Tibial nerve (tissue), 4 donors: ENCODE measurements around the gene DNAJC16. TPM values are rescaled to one million over a fixed set of nuclear protein-coding genes. Genes with fewer than 3 reads are reported as not detected.

Experiments used
- DNase-seq, 2 donors: peaks; one replicate each; pipeline ENCODE4 v3.0.0-alpha.2; 2019; ENCODE audit warnings: low spot score in 2 of 2
- H3K27ac ChIP-seq, 4 donors: fragments of 200-600 bp; sonication (generic) in 3 of 4; one replicate each; pipeline ENCODE4 v1.5.1; 2017 to 2019; ENCODE audit warnings: mild to moderate bottlenecking in 1 of 4
- H3K27me3 ChIP-seq, 2 donors: fragments of 200-600 bp; sonication (generic) in 1 of 2; one replicate each; pipeline versions ENCODE4 v1.5.1 to v1.6.0; 2017 to 2019
- H3K36me3 ChIP-seq, 3 donors: fragments of 200-600 bp; sonication (generic); one replicate each; pipeline ENCODE4 v1.5.1; 2018 to 2019
- H3K4me1 ChIP-seq, 4 donors: fragments of 200-600 bp; sonication (generic) in 3 of 4; one replicate each; pipeline ENCODE4 v1.5.1; 2017 to 2019
- H3K4me3 ChIP-seq, 4 donors: fragments of 200-600 bp; sonication (generic) in 3 of 4; one replicate each; pipeline ENCODE4 v1.5.1; 2017 to 2019; ENCODE audit warnings: mild to moderate bottlenecking in 1 of 4, moderate library complexity in 1 of 4
- H3K9me3 ChIP-seq, 4 donors: fragments of 200-600 bp; sonication (generic) in 3 of 4; one replicate each; pipeline ENCODE4 v1.5.1; 2017 to 2019
- EP300 ChIP-seq, 2 donors: sonication (generic); formaldehyde crosslinking; IDR thresholded peaks; one replicate each; pipeline ENCODE4 v1.6.1; 2017; ENCODE audit warnings: antibody characterized with exemption in 2 of 2, mild to moderate bottlenecking in 1 of 2
- POLR2A ChIP-seq, 2 donors: fragments of 450-650 bp; IDR thresholded peaks; one replicate each; pipeline ENCODE4 v1.6.1; 2017; ENCODE audit warnings: antibody characterized with exemption in 2 of 2, mild to moderate bottlenecking in 2 of 2, moderate library complexity in 2 of 2
- WGBS, 2 donors: methylation state at CpG; one replicate each; pipeline ENCODE4 v1.1.5; 2018; 5-methylcytosine and 5-hydroxymethylcytosine counted together
- total RNA-seq, 4 donors: library from RNA; depleted of rRNA; stranded (reverse); fragments of >200 nt; gene quantifications; one replicate each; pipeline ENCODE4 v1.1.0, GENCODE V29; 2016
- TF ChIP-seq, protein P1 (sequence below), 5 experiments: fragments of 200-600 bp in 3 of 5; fragments of 450-650 bp in 2 of 5; sonication (generic) in 3 of 5; IDR thresholded peaks; one replicate each; pipeline ENCODE4 v1.5.1; 2016 to 2019; ENCODE audit warnings: antibody characterized with exemption in 5 of 5, mild to moderate bottlenecking in 3 of 5, moderate library complexity in 2 of 5

The DNAJC16 gene
- total RNA-seq, 4 donors from 2014 or later, result 11.4 to 35.0 (median 26.3) TPM

DNA sequence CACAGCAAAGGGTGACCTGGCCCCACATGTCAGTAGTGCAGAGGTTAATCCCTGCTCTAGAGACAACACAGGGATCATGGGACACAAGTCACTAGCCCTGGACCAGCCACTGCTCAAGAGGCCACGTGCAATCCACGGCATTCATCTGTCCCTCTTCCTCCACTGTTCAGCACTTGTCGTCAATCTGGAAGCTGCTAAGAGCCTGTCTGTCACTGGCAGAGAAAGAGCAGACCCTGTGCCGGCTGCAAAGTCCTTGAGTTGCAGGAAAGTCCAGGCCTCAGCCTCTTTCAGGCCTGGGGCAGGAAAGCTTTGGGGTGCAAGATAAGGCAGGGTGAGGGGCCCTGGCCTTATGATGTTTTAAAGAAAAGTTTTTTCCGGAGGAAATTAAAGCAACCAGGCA is 34.1 kb upstream of the DNAJC16 start:
- Histone ChIP-seq H3K27me3 (no peaks in the 10 kb centered on the region), H3K4me1 (no peaks in the 10 kb centered on the region), H3K4me3 (no peak overlapping the region), H3K9me3 (peaks cover 0 to 8% (median 0%) of the 10 kb centered on the region in 4 donors), H3K36me3 (peaks cover 0 to 97% (median 0%) of the 10 kb centered on the region in 3 donors), H3K27ac (no peak overlapping the region)
- no peak for DNase-seq
- TF ChIP-seq EP300 (IDR thresholded peaks at IDR 0.05), result no peak
- no peak for TF ChIP-seq POLR2A (IDR thresholded peaks at IDR 0.05)
- TF ChIP-seq, protein P1, sequence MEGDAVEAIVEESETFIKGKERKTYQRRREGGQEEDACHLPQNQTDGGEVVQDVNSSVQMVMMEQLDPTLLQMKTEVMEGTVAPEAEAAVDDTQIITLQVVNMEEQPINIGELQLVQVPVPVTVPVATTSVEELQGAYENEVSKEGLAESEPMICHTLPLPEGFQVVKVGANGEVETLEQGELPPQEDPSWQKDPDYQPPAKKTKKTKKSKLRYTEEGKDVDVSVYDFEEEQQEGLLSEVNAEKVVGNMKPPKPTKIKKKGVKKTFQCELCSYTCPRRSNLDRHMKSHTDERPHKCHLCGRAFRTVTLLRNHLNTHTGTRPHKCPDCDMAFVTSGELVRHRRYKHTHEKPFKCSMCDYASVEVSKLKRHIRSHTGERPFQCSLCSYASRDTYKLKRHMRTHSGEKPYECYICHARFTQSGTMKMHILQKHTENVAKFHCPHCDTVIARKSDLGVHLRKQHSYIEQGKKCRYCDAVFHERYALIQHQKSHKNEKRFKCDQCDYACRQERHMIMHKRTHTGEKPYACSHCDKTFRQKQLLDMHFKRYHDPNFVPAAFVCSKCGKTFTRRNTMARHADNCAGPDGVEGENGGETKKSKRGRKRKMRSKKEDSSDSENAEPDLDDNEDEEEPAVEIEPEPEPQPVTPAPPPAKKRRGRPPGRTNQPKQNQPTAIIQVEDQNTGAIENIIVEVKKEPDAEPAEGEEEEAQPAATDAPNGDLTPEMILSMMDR (IDR thresholded peaks at IDR 0.05), result no peak
- 77 to 78% methylated on average over 3 to 5 of the region's 5 CpGs for WGBS, 2 donors

DNA sequence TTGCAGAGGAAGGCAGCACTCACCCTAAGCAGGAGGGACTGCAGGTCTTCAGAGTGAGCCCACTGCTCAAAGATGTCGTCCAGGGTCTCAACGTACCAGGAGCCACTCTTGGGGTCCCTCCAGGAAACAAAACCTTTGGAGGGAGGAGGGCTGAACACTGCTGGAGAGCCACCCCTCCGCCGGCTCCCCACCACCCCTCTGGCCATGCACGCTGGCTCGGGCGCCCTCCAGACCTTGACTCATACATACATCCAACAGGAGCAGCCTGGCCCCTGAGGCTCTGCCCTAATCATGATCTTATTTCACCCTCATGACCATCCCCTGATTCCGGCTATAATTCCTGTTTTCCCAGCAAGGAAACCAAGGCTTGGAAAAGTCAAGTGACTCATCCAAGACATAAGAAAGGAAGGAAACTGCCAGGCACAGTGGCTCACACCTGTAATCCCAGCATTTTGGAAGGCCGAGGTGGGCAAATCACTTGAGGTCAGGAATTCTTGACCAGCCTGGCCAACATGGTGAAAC is 32.7 kb upstream of the DNAJC16 start:
- Histone ChIP-seq H3K4me3 (no peak overlapping the region), H3K9me3 (peaks cover 0 to 12% (median 0%) of the 10 kb centered on the region in 4 donors), H3K4me1 (no peaks in the 10 kb centered on the region), H3K27me3 (no peaks in the 10 kb centered on the region), H3K36me3 (peaks cover 0 to 99% (median 0%) of the 10 kb centered on the region in 3 donors), H3K27ac (no peak overlapping the region)
- TF ChIP-seq EP300 (IDR thresholded peaks at IDR 0.05) (no peak), POLR2A (IDR thresholded peaks at IDR 0.05) (no peak)
- TF ChIP-seq, protein P1 (IDR thresholded peaks at IDR 0.05), result no peak
- WGBS, 2 donors, result 94 to 96% methylated on average over 5 to 9 of the region's 9 CpGs
- DNase-seq, result no peak

DNA sequence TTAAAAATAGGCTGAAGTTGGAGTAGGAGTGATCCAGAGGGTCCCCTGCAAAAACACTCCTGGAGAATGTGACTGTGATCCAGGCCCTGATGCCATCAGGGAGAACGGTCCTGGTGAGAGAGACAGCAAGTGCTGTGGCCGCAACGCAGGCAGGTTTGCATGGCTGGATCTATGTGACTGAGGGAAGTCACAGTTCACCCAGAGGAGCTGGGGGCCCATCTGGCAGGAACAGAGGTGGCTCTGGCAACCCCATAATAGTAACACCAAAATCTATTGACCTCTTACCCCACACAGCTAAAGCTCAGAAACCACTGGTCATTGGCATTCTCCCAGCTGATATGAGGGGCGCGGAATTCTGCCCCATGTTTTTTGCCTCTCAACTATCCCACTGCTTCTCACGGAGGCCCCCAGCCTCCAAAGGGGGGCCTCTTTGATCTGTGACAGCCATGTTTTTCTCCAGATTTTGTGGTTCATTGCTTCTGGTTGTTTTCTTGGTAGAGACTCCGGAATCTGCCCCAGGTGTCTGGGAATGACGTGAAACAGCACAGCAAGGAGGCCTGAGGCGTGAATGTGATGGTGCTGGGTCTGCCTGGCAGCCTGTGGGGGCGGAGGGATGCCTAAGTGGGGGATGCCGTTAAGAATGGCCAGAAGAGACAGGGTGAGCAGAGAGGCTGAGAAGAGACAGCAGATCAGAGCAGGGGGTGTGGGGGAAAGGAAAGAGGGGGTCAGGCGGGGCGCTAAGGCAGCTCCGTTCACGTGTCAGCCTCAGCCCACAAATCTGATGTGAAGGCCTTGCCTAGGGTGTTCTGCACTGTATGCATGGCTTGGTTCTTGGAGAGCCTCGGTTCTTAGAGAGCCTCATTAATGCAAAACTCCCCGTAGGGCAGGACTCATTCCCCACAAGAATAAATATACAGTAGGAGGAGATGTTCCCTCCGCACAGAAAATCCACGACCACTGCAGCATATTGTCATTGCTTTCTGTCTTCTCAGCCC is 26.2 kb upstream of the DNAJC16 start:
- no peak for DNase-seq
- no peak overlapping the region for H3K4me3 ChIP-seq
- H3K27me3 ChIP-seq, result no peaks in the 10 kb centered on the region
- 76 to 84% methylated on average over 19 of the region's 19 CpGs for WGBS, 2 donors
- H3K9me3 ChIP-seq, result peaks cover 0 to 4% (median 0%) of the 10 kb centered on the region in 4 donors
- H3K27ac ChIP-seq, result no peak overlapping the region
- H3K4me1 ChIP-seq, result no peaks in the 10 kb centered on the region
- peaks cover 0 to 90% (median 6%) of the 10 kb centered on the region in 3 donors for H3K36me3 ChIP-seq
- TF ChIP-seq EP300 (IDR thresholded peaks at IDR 0.05) (no peak), POLR2A (IDR thresholded peaks at IDR 0.05) (no peak)
- TF ChIP-seq, protein P1 (IDR thresholded peaks at IDR 0.05), result no peak

DNA sequence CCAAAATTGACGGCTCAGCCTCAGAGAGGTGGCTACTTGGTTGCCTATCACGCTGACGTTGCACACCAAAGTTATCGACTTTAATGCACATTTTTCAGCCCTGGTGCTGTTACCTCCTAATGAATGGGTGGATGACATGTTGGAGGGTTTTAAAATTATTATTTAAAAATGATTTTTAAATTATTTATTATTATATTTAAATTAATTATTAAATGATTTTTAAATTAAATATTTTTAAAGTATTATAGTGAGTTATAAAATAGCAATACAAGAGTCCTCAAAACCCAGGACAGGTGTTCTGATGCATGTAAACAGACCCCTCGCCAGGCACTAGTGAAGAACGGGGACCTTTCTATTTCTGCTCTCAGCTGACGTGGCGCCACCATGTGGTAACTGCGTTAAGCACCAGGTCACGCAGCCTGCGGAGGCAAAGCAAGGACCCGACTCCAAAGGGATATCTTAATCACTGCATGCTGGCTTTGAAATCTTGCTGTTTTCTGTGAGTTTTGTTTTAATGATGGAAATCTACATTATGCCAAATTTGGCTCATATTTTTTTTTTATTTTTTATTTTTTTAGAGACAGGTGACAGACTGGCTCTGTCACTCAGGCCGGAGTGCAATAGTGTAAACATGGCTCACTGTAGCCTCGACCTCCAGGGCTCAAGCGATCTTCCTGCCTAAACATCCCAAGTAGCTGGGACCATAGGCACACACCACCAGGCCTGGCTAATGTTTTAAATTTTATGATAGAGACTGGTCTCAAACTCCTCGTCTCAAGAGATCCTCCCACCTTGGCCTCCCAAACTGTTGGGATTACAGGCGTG is 25.2 kb upstream of the DNAJC16 start:
- TF ChIP-seq POLR2A (IDR thresholded peaks at IDR 0.05) (no peak), EP300 (IDR thresholded peaks at IDR 0.05) (no peak)
- TF ChIP-seq, protein P1 (IDR thresholded peaks at IDR 0.05), result peak in 4 of 5 experiments; percentile 35 to 49 (median 39)
- H3K4me1 ChIP-seq, result no peaks in the 10 kb centered on the region
- 65 to 66% methylated on average over 17 of the region's 17 CpGs for WGBS, 2 donors
- DNase-seq, result peak in 1 of 2 donors; percentile 55
- no peak overlapping the region for H3K4me3 ChIP-seq
- H3K27me3 ChIP-seq, result no peaks in the 10 kb centered on the region
- peaks cover 0 to 89% (median 6%) of the 10 kb centered on the region in 3 donors for H3K36me3 ChIP-seq
- no peak overlapping the region for H3K27ac ChIP-seq
- H3K9me3 ChIP-seq, result peaks cover 0 to 4% (median 0%) of the 10 kb centered on the region in 4 donors
